Hematopoietic multipotent progenitor cell (in vitro differentiated cells): ENCODE results near the gene CD34. TPM values are rescaled to one million over a fixed set of nuclear protein-coding genes. Genes with fewer than 3 reads are reported as not detected.
A peak's percentile ranks its signal among the peaks of the same experiment; 100 is the strongest.

Experiments
- DNase-seq, 3 donors: peaks; one replicate each; pipeline ENCODE4 v3.0.0-alpha.2; 2011 to 2015; ENCODE audit warnings: low read depth in 2 of 3, low spot score in 2 of 3
- total RNA-seq: library from RNA; depleted of rRNA; stranded (reverse); fragments of >200 nt; gene quantifications from one replicate; pipeline ENCODE4 v1.2.3, GENCODE V29; 2012

CD34 gene
- total RNA-seq: 126 TPM

DNA sequence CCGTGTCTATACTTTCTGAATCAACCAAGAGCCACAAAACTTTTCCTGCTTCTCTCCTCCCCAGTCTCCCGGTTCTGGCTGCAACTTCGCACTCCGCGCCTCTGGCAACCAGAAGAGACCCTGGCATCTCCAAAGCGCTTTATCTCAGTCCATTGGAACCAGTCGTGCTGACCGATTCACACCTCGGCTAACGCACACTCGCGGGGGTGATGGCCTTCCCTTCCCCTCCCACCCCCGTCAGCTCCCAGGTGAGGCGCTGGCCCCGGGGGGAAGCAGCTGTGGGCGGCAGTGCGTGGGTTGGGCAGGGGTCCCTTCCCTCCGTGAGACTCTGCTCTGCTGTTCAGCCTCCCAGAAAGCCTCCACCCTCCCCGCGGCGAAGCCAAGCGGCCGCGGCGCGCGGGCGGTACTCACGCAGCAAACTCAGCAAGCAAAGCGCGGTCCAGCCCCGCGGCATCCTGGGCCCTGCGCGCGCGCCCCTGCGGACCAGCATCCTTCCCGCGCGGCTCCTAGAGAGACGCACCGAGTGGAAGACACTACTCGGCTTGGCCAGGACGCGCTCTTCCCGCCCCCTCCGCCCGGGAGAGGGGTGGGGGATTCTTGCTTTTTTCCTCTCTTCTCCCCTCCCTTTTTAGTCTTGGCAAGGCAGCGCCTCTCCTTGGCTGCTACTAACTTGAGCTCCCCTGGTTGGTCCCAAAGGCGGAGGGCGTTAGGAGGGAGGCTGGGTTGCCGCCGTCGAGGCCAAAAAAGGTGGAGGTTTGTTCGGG is at the start of gene CD34:
CD34 (minus strand) TSS at position 535 of the 764 bp plus-strand sequence; CDS start at position 490, 45 bp downstream.
- DNase-seq: peak in 1 of 3 donors; percentile 60

DNA sequence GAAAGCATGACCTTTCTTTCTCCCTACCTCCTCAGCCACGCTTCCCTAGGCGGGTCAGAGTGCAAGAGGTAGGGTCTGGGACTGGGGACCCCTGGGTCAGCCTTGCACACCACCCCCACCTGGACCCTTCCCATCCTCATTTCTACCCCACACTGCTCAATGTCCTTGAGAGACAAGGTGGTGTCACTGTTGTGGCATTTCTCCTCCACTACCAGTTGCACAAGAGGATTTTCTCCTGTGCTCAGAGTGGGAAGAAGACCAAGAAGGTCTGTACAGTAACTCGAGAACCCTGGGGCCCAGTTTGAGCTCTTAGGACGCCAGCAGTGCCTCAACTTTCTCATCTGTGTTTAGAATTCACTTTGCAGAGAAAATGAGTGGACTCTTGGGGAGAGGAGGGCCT is 49.4 kb upstream of the CD34 start:
- DNase-seq: no peak

- no peak for DNase-seq
Measured at GRCh38 chr1:207959910-207960309, 49.0 kb upstream of the CD34 start.

- DNase-seq: peak in 2 of 3 donors; percentile 55 to 58
Measured at GRCh38 chr1:207959141-207959825, 48.4 kb upstream of the CD34 start.

- DNase-seq: peak in 1 of 3 donors; percentile 23
Measured at GRCh38 chr1:207958376-207959139, 47.6 kb upstream of the CD34 start.

- DNase-seq: peak in 1 of 3 donors; percentile 43
Measured at GRCh38 chr1:207956986-207957385, 46.1 kb upstream of the CD34 start.

DNA sequence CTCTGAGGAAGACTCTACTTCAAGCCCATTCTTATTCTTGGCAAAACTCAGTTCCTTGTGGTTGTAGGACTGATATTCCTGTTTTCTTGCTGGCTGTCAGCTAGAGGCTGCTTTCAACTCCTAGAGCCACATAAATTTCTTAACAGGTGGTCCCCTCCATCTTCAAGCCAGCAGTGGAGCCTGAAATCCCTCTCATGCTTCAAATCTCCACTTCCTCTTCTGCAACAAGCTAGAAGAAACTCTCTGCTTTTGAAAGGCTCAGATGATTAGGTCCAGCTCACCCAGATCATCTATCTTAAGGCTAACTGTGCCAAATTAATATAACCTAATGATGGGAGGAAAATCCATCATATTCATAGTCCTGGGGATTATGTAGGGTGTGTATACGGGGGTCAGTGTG is 43.2 kb upstream of the CD34 start:
- DNase-seq: no peak

DNA sequence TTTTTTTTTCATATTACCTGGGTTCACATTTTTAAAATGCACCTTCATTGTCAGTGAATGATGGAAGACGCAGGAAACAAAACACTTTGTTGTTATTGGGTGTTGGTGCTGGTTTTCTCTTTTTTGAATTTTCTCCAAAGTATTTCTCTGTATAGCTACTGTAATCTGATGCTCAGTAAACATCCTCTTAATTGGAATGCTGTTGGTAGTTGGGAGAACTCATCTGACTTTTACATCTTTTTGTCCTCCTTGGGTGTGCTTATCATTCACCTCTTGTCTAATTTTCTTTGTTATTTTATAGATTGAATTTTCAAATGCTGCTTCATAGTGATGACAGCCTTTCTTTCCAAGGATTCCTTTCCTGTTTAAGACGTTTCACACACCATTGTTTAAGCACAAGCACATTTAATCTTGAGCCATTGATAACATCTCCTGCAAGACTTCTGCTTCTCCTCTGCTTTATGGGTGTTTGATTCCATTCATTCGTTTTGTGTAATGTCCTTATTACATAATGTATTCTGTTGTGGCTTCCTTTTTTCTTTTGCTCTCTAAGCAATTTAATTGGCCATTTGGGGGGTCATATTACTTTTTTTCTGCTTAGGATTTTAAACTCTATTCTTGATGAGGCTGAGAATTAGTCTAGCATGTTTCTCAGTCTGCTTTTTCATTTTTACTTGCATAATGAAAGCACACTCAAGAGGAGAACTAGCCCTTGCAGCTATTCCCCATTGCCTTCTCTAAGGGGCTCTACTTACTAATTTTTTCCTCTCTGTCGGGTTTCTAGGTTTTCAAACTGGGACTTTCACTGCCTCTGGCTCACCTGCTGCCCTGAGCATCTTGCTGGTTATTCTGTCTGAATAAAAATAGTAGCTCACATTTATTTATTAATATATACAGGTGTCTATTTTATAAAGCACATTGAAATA is 42.0 kb upstream of the CD34 start:
- no peak for DNase-seq

GRCh38 chr1:207951652-207952051 is 40.7 kb upstream of the CD34 start:
- DNase-seq: no peak

DNA sequence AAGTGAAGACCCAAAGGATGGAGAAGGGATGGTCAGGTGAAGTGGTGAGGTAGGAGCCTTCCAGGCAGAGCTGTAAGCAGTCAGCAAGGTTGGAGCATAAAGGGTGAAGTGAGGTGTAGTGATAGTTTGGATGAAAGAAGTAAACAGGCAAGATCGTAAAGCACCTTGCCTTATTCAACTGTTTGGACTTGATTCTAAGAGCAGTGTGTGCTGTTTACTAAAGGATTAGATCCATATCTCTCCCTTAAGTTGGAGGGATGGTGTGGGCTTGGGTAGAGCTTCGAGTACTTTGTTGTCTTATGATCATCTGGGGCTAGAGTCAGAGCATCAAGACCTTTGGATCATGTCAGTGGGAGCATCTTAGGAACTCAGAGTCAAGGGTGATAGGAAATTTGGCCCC is 39.8 kb upstream of the CD34 start:
- DNase-seq: no peak

- DNase-seq: no peak
Measured at GRCh38 chr1:207949571-207950195, 38.8 kb upstream of the CD34 start.

- DNase-seq: no peak
Measured at GRCh38 chr1:207948536-207949250, 37.8 kb upstream of the CD34 start.

- no peak for DNase-seq
Measured at GRCh38 chr1:207946756-207947155, 35.8 kb upstream of the CD34 start.

GRCh38 chr1:207944571-207944970 is 33.6 kb upstream of the CD34 start:
- no peak for DNase-seq

GRCh38 chr1:207942337-207942741 is 31.4 kb upstream of the CD34 start:
- peak in 1 of 3 donors; percentile 54 for DNase-seq

GRCh38 chr1:207941665-207942064 is 30.7 kb upstream of the CD34 start:
- DNase-seq: no peak

DNA sequence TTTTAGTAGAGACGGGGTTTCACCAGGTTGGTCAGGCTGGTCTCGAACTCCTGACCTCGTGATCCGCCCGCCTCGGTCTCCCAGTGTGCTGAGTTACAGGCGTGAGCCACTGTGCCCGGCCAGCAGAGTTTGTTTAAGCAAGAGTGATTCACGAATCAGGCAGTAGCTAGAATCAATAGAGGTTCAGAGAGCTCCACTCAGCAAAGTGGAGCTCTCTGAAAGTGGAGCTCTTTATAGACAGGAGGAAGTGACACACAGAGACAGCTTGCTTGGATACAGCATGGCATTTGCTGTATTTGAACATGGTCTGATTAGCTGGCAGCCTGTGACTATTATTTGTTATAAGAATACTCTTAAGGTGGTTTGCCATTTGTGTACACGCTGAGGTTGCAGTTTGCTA is 27.1 kb upstream of the CD34 start:
- no peak for DNase-seq

DNA sequence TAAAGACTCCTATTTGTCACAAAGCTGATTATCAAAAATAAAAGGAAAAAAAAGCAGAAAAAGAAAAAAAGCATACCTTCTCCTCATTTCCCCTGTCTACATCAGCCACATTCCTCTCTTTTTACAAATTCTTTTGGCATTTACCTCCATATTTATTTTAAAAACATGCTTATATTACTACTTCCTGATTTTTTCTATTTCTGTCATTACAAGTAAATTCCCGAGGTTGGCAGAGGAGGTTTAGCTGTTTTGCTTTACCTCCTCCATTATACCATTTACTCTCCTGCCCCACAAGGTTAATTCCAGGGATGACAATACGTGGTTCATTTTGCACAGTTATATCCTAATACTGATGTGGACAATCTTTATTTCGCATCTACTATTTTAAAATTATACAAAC is 26.3 kb upstream of the CD34 start:
- no peak for DNase-seq

GRCh38 chr1:207935166-207935583 is 24.2 kb upstream of the CD34 start:
- no peak for DNase-seq
